ENCODE measurements around the gene ACVRL1. TPM values are rescaled to one million over a fixed set of nuclear protein-coding genes. Genes with fewer than 3 reads are reported as not detected.

Gene ACVRL1
- total and polyA plus RNA-seq, 9 of the 15 experiments (the other 6 are each of a cell fraction or from before 2014, with no cell fraction given), result 0.07 to 1.4 (median 0.30) TPM

GRCh38 chr12:51917746-51918453, 10.6 kb downstream of the ACVRL1 start (continued):
- TF ChIP-seq MGA (IDR thresholded peaks at IDR 0.05) (peak; percentile 28; the same call in 1 of the 2 replicates), VEZF1 (CRISPR knock-in tag; IDR thresholded peaks at IDR 0.05) (peak; percentile 58), ATF1 (CRISPR knock-in tag; IDR thresholded peaks at IDR 0.05) (no peak), ATF1 (tag; IDR thresholded peaks at IDR 0.05) (0 out of 2 replicates have a peak, but pooled peaks have one; percentile 19), UBTF (IDR thresholded peaks at IDR 0.05; ENCODE audit: borderline replicate concordance in 1 of 2, low read depth in 2 of 2, low read length in 2 of 2) (0 out of 4 replicates have a peak, but pooled peaks of 1 of the 2 experiments have one; percentile 30), GABPA (tag; conservative IDR thresholded peaks at IDR 0.05; ENCODE audit: low read depth) (no peak), MNT (conservative IDR thresholded peaks at IDR 0.05) (peak in 1 of 2 experiments; percentile 59; a peak in 2 of 4 replicates), ZBED1 (IDR thresholded peaks at IDR 0.05) (0 out of 2 replicates have a peak, but pooled peaks have one; percentile 49), ZNF766 (CRISPR knock-in tag; conservative IDR thresholded peaks at IDR 0.05) (no peak), KLF16 (IDR thresholded peaks at IDR 0.05) (peak; percentile 82)
